Measurements from ENCODE around the gene WHRN. TPM values are rescaled to one million over a fixed set of nuclear protein-coding genes. Genes with fewer than 3 reads are reported as not detected.
A peak's percentile ranks its signal among the peaks of the same experiment; 100 is the strongest.

The WHRN gene
- total RNA-seq, 4 donors from 2014 or later = 3.7 to 13.2 (median 6.0) TPM

GRCh38 chr9:114372921-114373448 is 132.3 kb downstream of the WHRN start:
- TF ChIP-seq CTCF (IDR thresholded peaks at IDR 0.05) (no peak), EP300 (IDR thresholded peaks at IDR 0.05) (peak in 1 of 2 donors; percentile 24)
- no peak overlapping the region for H3K4me3 ChIP-seq
- peaks cover 3 to 74% (median 11%) of the 10 kb centered on the region in 3 donors for H3K36me3 ChIP-seq
- H3K4me1 ChIP-seq = peaks cover 0 to 39% (median 14%) of the 10 kb centered on the region in 4 donors
- no peaks in the 10 kb centered on the region for H3K27me3 ChIP-seq
- no peaks in the 10 kb centered on the region for H3K9me3 ChIP-seq
- no peak for DNase-seq (ENCODE audit: low spot score in 2 of 2)
- WGBS, 2 donors = 52 to 63% methylated on average over 6 of the region's 9 CpGs
- H3K27ac ChIP-seq = peak overlapping the region in 3 of 4 donors; percentile 36 to 70 (median 48)

DNA sequence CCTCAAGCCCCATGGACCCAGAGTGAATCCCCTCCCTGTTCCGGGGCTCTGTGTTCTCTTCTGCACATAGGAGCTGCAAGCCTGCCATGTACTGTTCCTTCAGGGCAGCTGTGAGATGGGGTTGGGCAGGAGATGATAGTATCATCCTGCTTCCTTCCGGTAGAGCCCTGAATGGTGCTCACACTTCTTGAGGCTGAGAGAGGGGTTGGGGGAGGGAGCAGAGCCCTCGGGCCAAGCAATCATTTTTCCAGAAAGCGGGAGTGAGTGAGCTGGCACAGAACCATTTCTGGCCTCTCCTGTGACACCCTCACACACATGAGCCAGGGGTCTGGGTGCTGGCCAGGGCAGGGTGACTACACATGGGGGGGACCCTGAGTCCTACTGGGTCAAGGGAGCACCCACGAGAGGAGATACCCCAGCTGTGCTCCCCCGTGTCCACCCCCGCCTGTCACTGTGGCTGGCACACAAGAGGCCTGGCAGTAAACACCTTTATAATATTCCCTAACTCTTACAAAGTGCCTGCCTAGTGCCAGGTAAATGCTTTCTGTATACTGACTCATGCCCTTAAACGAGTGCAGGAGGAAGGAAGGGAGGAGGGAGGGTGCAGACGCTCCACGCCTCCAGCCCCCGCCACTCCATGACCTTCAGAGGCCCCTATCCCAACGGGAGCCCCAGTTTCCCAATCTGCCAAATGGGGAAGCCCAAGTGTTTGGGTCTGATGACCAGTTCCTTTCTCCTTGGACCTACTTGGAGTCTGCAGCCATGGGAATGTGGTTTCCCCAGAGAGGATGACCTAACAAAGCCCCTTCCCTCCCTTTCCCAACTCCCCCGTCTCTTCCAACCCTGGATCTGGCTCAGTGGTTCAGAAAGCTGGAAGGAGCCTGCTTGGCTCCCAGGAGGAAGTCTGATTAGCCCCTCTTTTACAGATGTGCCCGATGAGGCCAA is 133.0 kb downstream of the WHRN start:
- H3K36me3 ChIP-seq = peaks cover 3 to 75% (median 10%) of the 10 kb centered on the region in 3 donors
- H3K4me3 ChIP-seq = no peak overlapping the region
- H3K27me3 ChIP-seq = no peaks in the 10 kb centered on the region
- TF ChIP-seq EP300 (IDR thresholded peaks at IDR 0.05) (no peak), POLR2A (IDR thresholded peaks at IDR 0.05) (no peak), CTCF (IDR thresholded peaks at IDR 0.05) (no peak)
- no peaks in the 10 kb centered on the region for H3K9me3 ChIP-seq
- WGBS, 2 donors = 33 to 36% methylated on average over 9 to 14 of the region's 14 CpGs
- H3K27ac ChIP-seq = peak overlapping the region in 3 of 4 donors; percentile 13 to 70 (median 48)
- DNase-seq (ENCODE audit: low spot score in 2 of 2) = no peak
- H3K4me1 ChIP-seq = peaks cover 0 to 46% (median 16%) of the 10 kb centered on the region in 4 donors

- Histone ChIP-seq H3K27me3 (no peaks in the 10 kb centered on the region), H3K4me3 (no peak overlapping the region), H3K4me1 (peaks cover 0 to 49% (median 17%) of the 10 kb centered on the region in 4 donors), H3K36me3 (peaks cover 0 to 75% (median 2%) of the 10 kb centered on the region in 3 donors), H3K27ac (peak overlapping the region in 2 of 4 donors; percentile 48 to 70), H3K9me3 (no peaks in the 10 kb centered on the region)
- DNase-seq (ENCODE audit: low spot score in 2 of 2) = no peak
- TF ChIP-seq POLR2A (IDR thresholded peaks at IDR 0.05) = no peak
- no peak for TF ChIP-seq EP300 (IDR thresholded peaks at IDR 0.05)
- TF ChIP-seq CTCF (IDR thresholded peaks at IDR 0.05) = no peak
- 77 to 82% methylated on average over 7 of the region's 7 CpGs for WGBS, 2 donors
These were observed 133.8 kb downstream of the WHRN start for GRCh38 chr9:114371343-114371944.

DNA sequence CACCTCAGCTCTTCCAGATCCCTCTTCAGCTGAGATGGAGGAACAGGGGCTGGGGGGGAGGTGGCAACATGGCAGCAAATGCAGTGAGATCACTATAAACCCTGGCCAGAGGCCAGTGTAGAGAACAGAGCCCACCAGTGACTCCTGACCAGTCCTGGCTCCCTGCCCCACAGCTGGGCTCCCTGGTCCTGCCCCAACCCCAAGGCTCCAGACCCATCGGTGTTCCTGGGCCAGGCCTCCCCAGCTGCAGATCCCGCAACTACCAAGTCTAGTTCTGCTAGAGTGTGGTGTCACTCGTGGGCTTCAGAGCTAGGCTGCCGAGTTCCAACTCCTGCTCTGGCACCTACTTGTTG is 134.3 kb downstream of the WHRN start:
- peaks cover 0 to 53% (median 17%) of the 10 kb centered on the region in 4 donors for H3K4me1 ChIP-seq
- no peak overlapping the region for H3K4me3 ChIP-seq
- WGBS, 2 donors = 50 to 61% methylated on average over 4 of the region's 4 CpGs
- H3K27me3 ChIP-seq = no peaks in the 10 kb centered on the region
- DNase-seq (ENCODE audit: low spot score in 2 of 2) = no peak
- no peaks in the 10 kb centered on the region for H3K9me3 ChIP-seq
- TF ChIP-seq CTCF (IDR thresholded peaks at IDR 0.05) (no peak), POLR2A (IDR thresholded peaks at IDR 0.05) (no peak), EP300 (IDR thresholded peaks at IDR 0.05) (no peak)
- peaks cover 0 to 77% (median 0%) of the 10 kb centered on the region in 3 donors for H3K36me3 ChIP-seq
- H3K27ac ChIP-seq = peak overlapping the region in 2 of 4 donors; percentile 48 to 70

All from tibial nerve (tissue), 4 donors.